HAP-1 (cell line): ENCODE results near the gene ANKRD34A.

Experiments used
- DNase-seq, 2 experiments: peaks; one replicate each; pipeline ENCODE4 v3.0.0-alpha.2; 2016 to 2020; ENCODE audit warnings: low spot score in 2 of 2
- H3K27me3 ChIP-seq: fragments of 250-450 bp; sonication (Bioruptor Pico); 2 replicates; pipeline ENCODE4 v1.5.1; 2020; ENCODE audit warnings: low read depth, mild to moderate bottlenecking, moderate library complexity
- H3K36me3 ChIP-seq: fragments of 250-450 bp; sonication (Bioruptor Pico); replicated peaks from 2 replicates; pipeline ENCODE4 v1.5.1; 2020; ENCODE audit warnings: mild to moderate bottlenecking
- H3K4me1 ChIP-seq: fragments of 250-450 bp; sonication (Bioruptor Pico); 2 replicates; pipeline ENCODE4 v1.5.1; 2020; ENCODE audit warnings: mild to moderate bottlenecking
- H3K4me3 ChIP-seq: fragments of 250-450 bp; sonication (Bioruptor Pico); 2 replicates; pipeline ENCODE4 v1.5.1; 2020; ENCODE audit warnings: mild to moderate bottlenecking, moderate library complexity
- H3K9me3 ChIP-seq: fragments of 250-450 bp; sonication (Bioruptor Pico); 2 replicates; pipeline ENCODE4 v1.5.1; 2020; ENCODE audit warnings: mild to moderate bottlenecking, moderate library complexity
- in situ Hi-C: fragments of 300-500 bp; cut with MboI; formaldehyde crosslinking; loops from 3 replicates; pipeline ENCODE4 v1.14.3; 2020; ENCODE audit warnings: low sequenced_read_pairs, inconsistent platforms, mixed read lengths

The ANKRD34A gene

GRCh38 chr1:145983960-145984830, 19.8 kb upstream of the ANKRD34A start:
- no peak overlapping the region for H3K4me3 ChIP-seq
- no peaks in the 10 kb centered on the region for H3K9me3 ChIP-seq
- DNase-seq: no peak
- H3K4me1 ChIP-seq: peaks cover 9% of the 10 kb centered on the region
- H3K36me3 ChIP-seq: no peaks in the 10 kb centered on the region
- no peaks in the 10 kb centered on the region for H3K27me3 ChIP-seq
- in situ Hi-C loops: no loop called here

GRCh38 chr1:145983206-145983675, 18.9 kb upstream of the ANKRD34A start:
- Histone ChIP-seq H3K36me3 (0 out of 2 replicates have a peak, but pooled peaks cover 4% of the 10 kb centered on the region), H3K9me3 (no peaks in the 10 kb centered on the region), H3K4me3 (no peak overlapping the region), H3K27me3 (no peaks in the 10 kb centered on the region), H3K4me1 (peaks cover 18% of the 10 kb centered on the region)
- no peak for DNase-seq
- in situ Hi-C loops: no loop called here

- Histone ChIP-seq H3K4me1 (peaks cover 18% of the 10 kb centered on the region), H3K36me3 (0 out of 2 replicates have a peak, but pooled peaks cover 4% of the 10 kb centered on the region), H3K27me3 (no peaks in the 10 kb centered on the region), H3K9me3 (no peaks in the 10 kb centered on the region), H3K4me3 (no peak overlapping the region)
- no peak for DNase-seq
- in situ Hi-C loops: no loop called here
Observed at GRCh38 chr1:145982010-145982723, 17.8 kb upstream of the ANKRD34A start.

GRCh38 chr1:145980457-145980994, 16.2 kb upstream of the ANKRD34A start:
- DNase-seq: no peak
- in situ Hi-C loops: no loop called here
- Histone ChIP-seq H3K4me1 (peaks cover 18% of the 10 kb centered on the region), H3K4me3 (no peak overlapping the region), H3K9me3 (no peaks in the 10 kb centered on the region), H3K27me3 (no peaks in the 10 kb centered on the region), H3K36me3 (0 out of 2 replicates have a peak, but pooled peaks cover 4% of the 10 kb centered on the region)

GRCh38 chr1:145979746-145980456, 15.5 kb upstream of the ANKRD34A start:
- Histone ChIP-seq H3K4me1 (peaks cover 18% of the 10 kb centered on the region), H3K36me3 (0 out of 2 replicates have a peak, but pooled peaks cover 4% of the 10 kb centered on the region), H3K4me3 (no peak overlapping the region), H3K9me3 (no peaks in the 10 kb centered on the region), H3K27me3 (no peaks in the 10 kb centered on the region)
- no peak for DNase-seq
- in situ Hi-C loops: loop anchor here (5.0 kb wide), 1 partner anchor 32 kb away; no protein-coding TSS in a partner anchor

- no peak overlapping the region for H3K4me3 ChIP-seq
- in situ Hi-C loops: loop anchor here (5.0 kb wide), 1 partner anchor 33 kb away; no protein-coding TSS in a partner anchor
Observed at GRCh38 chr1:145978854-145979745, 14.7 kb upstream of the ANKRD34A start.

GRCh38 chr1:145978471-145978853, 14.1 kb upstream of the ANKRD34A start:
- no peak overlapping the region for H3K4me3 ChIP-seq
- no peaks in the 10 kb centered on the region for H3K27me3 ChIP-seq
- H3K36me3 ChIP-seq: 0 out of 2 replicates have a peak, but pooled peaks cover 4% of the 10 kb centered on the region
- no peaks in the 10 kb centered on the region for H3K9me3 ChIP-seq
- in situ Hi-C loops: loop anchor here (5.0 kb wide), 1 partner anchor 34 kb away; no protein-coding TSS in a partner anchor
- H3K4me1 ChIP-seq: peaks cover 18% of the 10 kb centered on the region
- DNase-seq: no peak

More at GRCh38 chr1:145978854-145979745, 14.7 kb upstream of the ANKRD34A start:
- peak; percentile 89 to 90 for DNase-seq
- H3K27me3 ChIP-seq: no peaks in the 10 kb centered on the region
- H3K9me3 ChIP-seq: no peaks in the 10 kb centered on the region
- H3K4me1 ChIP-seq: peaks cover 18% of the 10 kb centered on the region
- H3K36me3 ChIP-seq: 0 out of 2 replicates have a peak, but pooled peaks cover 4% of the 10 kb centered on the region

- Histone ChIP-seq H3K9me3 (no peaks in the 10 kb centered on the region), H3K27me3 (no peaks in the 10 kb centered on the region), H3K4me1 (peaks cover 18% of the 10 kb centered on the region), H3K4me3 (no peak overlapping the region), H3K36me3 (0 out of 2 replicates have a peak, but pooled peaks cover 4% of the 10 kb centered on the region)
- peak; percentile 77 to 78 for DNase-seq
- in situ Hi-C loops: loop anchor here (5.0 kb wide), 1 partner anchor 35 kb away; no protein-coding TSS in a partner anchor
Observed at GRCh38 chr1:145977486-145978470, 13.4 kb upstream of the ANKRD34A start.

- Histone ChIP-seq H3K4me1 (peaks cover 18% of the 10 kb centered on the region), H3K36me3 (0 out of 2 replicates have a peak, but pooled peaks cover 4% of the 10 kb centered on the region), H3K27me3 (no peaks in the 10 kb centered on the region), H3K9me3 (no peaks in the 10 kb centered on the region), H3K4me3 (no peak overlapping the region)
- DNase-seq: no peak
- in situ Hi-C loops: loop anchor here (5.0 kb wide), 1 partner anchor 35 kb away; no protein-coding TSS in a partner anchor
Observed at GRCh38 chr1:145977016-145977415, 12.6 kb upstream of the ANKRD34A start.

GRCh38 chr1:145975216-145975615, 10.8 kb upstream of the ANKRD34A start:
- H3K4me3 ChIP-seq: no peak overlapping the region
- H3K9me3 ChIP-seq: no peaks in the 10 kb centered on the region
- DNase-seq: no peak
- no peaks in the 10 kb centered on the region for H3K27me3 ChIP-seq
- in situ Hi-C loops: loop anchor here (5.0 kb wide), 1 partner anchor 37 kb away; no protein-coding TSS in a partner anchor
- H3K4me1 ChIP-seq: peaks cover 17% of the 10 kb centered on the region
- 0 out of 2 replicates have a peak, but pooled peaks cover 4% of the 10 kb centered on the region for H3K36me3 ChIP-seq

GRCh38 chr1:145974721-145975120, 10.3 kb upstream of the ANKRD34A start:
- 0 out of 2 replicates have a peak, but pooled peaks cover 4% of the 10 kb centered on the region for H3K36me3 ChIP-seq
- no peak for DNase-seq
- no peak overlapping the region for H3K4me3 ChIP-seq
- in situ Hi-C loops: loop anchor here (5.0 kb wide), 2 partner anchors 38 to 77 kb away; no protein-coding TSS in a partner anchor
- H3K27me3 ChIP-seq: no peaks in the 10 kb centered on the region
- H3K4me1 ChIP-seq: peaks cover 12% of the 10 kb centered on the region
- H3K9me3 ChIP-seq: no peaks in the 10 kb centered on the region
